ENCODE data around the gene GRID2IP. TPM values are rescaled to one million over a fixed set of nuclear protein-coding genes. Genes with fewer than 3 reads are reported as not detected.

The GRID2IP gene
- total and polyA plus RNA-seq, 2 of the 8 experiments (the other 6 are each of a cell fraction or from before 2014, with no cell fraction given) = 0.80 to 1.3 TPM

DNA sequence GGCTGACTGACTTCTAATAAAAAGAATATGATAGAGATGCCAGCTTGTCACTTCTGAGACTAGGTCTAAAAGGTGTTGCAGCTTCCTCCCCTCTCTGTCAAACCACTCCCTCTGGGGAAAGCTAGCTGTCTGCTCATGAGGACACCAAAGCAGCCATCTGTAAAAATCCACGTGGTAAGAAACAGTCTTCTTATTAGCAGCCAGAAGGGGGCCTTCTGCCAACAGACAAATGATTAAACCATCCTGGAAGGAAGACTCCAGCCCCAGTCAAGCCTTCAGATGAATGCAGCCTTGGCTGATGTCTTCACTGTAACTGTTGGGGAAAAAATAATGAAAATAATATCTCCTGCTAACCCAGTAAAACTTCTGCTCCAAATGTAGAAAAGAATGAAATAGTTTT lies 61.6 kb downstream of the GRID2IP start:
- no peak overlapping the region for H2BK15ac ChIP-seq (ENCODE audit: low read length)
- no peaks in the 10 kb centered on the region for H3K79me1 ChIP-seq (ENCODE audit: low read depth, low read length)
- H3K36me3 ChIP-seq (ENCODE audit: control insufficient read depth in 2 of 4, insufficient read depth in 4 of 4, low read length in 3 of 4) = no peaks in the 10 kb centered on the region
- H3K9ac ChIP-seq (replicated peaks in 1 of 4; ENCODE audit: extremely low read depth in 1 of 4, low read depth in 3 of 4, low read length in 3 of 4) = no peak overlapping the region
- H4K91ac ChIP-seq (replicated peaks; ENCODE audit: insufficient read length, low read length) = no peak overlapping the region
- no peak overlapping the region for H4K8ac ChIP-seq (ENCODE audit: extremely low read depth, insufficient read depth, low read length)
- no peak overlapping the region for H2AK5ac ChIP-seq (ENCODE audit: low read depth, low read length)
- H3K23me2 ChIP-seq (ENCODE audit: low read depth, low read length) = no peaks in the 10 kb centered on the region
- no peak overlapping the region for H3K18ac ChIP-seq (ENCODE audit: extremely low read depth, low read length)
- no peak for FAIRE-seq
- POLR2A ChIA-PET (ENCODE audit: partially characterized antibody) = interaction anchor here (1.5 to 1.7 kb wide), 2 partner anchors 8 to 9 kb away, joined by 4 to 6 read pairs; no protein-coding TSS in a partner anchor
- H2BK12ac ChIP-seq (ENCODE audit: low read depth, low read length) = no peak overlapping the region
- no peak overlapping the region for H2BK5ac ChIP-seq (ENCODE audit: low read depth, low read length)
- H3K4me1 ChIP-seq (replicated peaks in 1 of 4; ENCODE audit: control insufficient read depth in 3 of 4, insufficient read depth in 4 of 4, low read length in 3 of 4) = peaks cover 0 to under 1% (median 0%) of the 10 kb centered on the region in 4 experiments; a peak in 1 of 7 replicates
- H3K27me3 ChIP-seq (replicated peaks in 1 of 4; ENCODE audit: control insufficient read depth in 3 of 4, extremely low read depth in 1 of 4, insufficient read depth in 3 of 4, low read length in 3 of 4) = peaks cover 0 to 3% (median 0%) of the 10 kb centered on the region in 4 experiments; a peak in 1 of 7 replicates
- H3K4me3 ChIP-seq (ENCODE audit: extremely low read depth in 1 of 4, insufficient read depth in 2 of 4, low read depth in 3 of 4, low read length in 4 of 4) = no peak overlapping the region
- H4K20me1 ChIP-seq (replicated peaks in 1 of 2; ENCODE audit: control insufficient read depth in 1 of 2, insufficient read depth in 2 of 2, low read length in 2 of 2) = no peaks in the 10 kb centered on the region
- no peak overlapping the region for H3K27ac ChIP-seq (ENCODE audit: low read depth, low read length)
- no peak overlapping the region for H3K56ac ChIP-seq (replicated peaks; ENCODE audit: insufficient read length, low read depth, low read length)
- WGBS, 2 experiments (ENCODE audit: extremely low coverage in 1 of 2, insufficient coverage in 1 of 2, insufficient read length in 1 of 2, insufficient replicate concordance in 2 of 2, low coverage in 1 of 2, low lambda C conversion rate in 2 of 2, missing lambda C conversion rate in 1 of 2) = 52% methylated on average over 1 of the region's 1 CpG; no CpG with 5 or more reads in 1 of the 2 experiments
- H2BK120ac ChIP-seq (replicated peaks; ENCODE audit: low read depth, low read length) = no peak overlapping the region
- H3K4ac ChIP-seq (replicated peaks; ENCODE audit: insufficient read length, low read depth, low read length) = no peak overlapping the region
- no peak overlapping the region for H3K4me2 ChIP-seq (ENCODE audit: insufficient read depth in 1 of 2, low read depth in 2 of 2, low read length in 2 of 2)
- no peak overlapping the region for H2BK20ac ChIP-seq (ENCODE audit: low read length)
- no peak overlapping the region for H4K5ac ChIP-seq (ENCODE audit: insufficient read length, low read depth, low read length)
- peaks cover 0 to 5% of the 10 kb centered on the region in 2 experiments; a peak in 2 of 4 replicates for H3K9me3 ChIP-seq (ENCODE audit: insufficient read depth in 2 of 2, low read depth in 1 of 2, low read length in 1 of 2)
- no peak overlapping the region for H3K23ac ChIP-seq (ENCODE audit: insufficient read length)
- CTCF ChIA-PET (ENCODE audit: partially characterized antibody) = interaction anchor here (1.0 to 1.4 kb wide), 2 partner anchors 22 to 73 kb away, joined by 3 read pairs; no protein-coding TSS in a partner anchor
- H2AFZ ChIP-seq (ENCODE audit: low read length) = no peak overlapping the region
- no peaks in the 10 kb centered on the region for H3K79me2 ChIP-seq (ENCODE audit: control insufficient read depth in 1 of 2, insufficient read depth in 2 of 2, low read length in 2 of 2)
- no peak for DNase-seq (ENCODE audit: low read depth in 1 of 2, low spot score in 2 of 2)
- no peak overlapping the region for H3K14ac ChIP-seq (ENCODE audit: insufficient read length)
- TF ChIP-seq, protein P1, sequence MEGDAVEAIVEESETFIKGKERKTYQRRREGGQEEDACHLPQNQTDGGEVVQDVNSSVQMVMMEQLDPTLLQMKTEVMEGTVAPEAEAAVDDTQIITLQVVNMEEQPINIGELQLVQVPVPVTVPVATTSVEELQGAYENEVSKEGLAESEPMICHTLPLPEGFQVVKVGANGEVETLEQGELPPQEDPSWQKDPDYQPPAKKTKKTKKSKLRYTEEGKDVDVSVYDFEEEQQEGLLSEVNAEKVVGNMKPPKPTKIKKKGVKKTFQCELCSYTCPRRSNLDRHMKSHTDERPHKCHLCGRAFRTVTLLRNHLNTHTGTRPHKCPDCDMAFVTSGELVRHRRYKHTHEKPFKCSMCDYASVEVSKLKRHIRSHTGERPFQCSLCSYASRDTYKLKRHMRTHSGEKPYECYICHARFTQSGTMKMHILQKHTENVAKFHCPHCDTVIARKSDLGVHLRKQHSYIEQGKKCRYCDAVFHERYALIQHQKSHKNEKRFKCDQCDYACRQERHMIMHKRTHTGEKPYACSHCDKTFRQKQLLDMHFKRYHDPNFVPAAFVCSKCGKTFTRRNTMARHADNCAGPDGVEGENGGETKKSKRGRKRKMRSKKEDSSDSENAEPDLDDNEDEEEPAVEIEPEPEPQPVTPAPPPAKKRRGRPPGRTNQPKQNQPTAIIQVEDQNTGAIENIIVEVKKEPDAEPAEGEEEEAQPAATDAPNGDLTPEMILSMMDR (IDR thresholded peaks at IDR 0.05; ENCODE audit: control extremely low read depth in 1 of 3, insufficient read depth in 1 of 3, low read depth in 1 of 3, low read length in 3 of 3) = peak in 1 of 3 experiments; percentile 18; a peak in 1 of 4 replicates
- no peak for TF ChIP-seq SRF (IDR thresholded peaks at IDR 0.05; ENCODE audit: low read depth, low read length)
- no peak for TF ChIP-seq CHD1 (IDR thresholded peaks at IDR 0.05; ENCODE audit: low read depth, low read length)
- no peak for TF ChIP-seq POLR2AphosphoS5 (IDR thresholded peaks at IDR 0.05; ENCODE audit: low read depth, low read length)
- no peak for TF ChIP-seq GABPA (IDR thresholded peaks at IDR 0.05; ENCODE audit: borderline replicate concordance, insufficient read depth, low read length)
- TF ChIP-seq BCL11A (IDR thresholded peaks at IDR 0.05; ENCODE audit: low read depth in 2 of 2, low read length in 2 of 2) = no peak
- no peak for TF ChIP-seq JUND (IDR thresholded peaks at IDR 0.05; ENCODE audit: low read length)
- TF ChIP-seq KDM1A (IDR thresholded peaks at IDR 0.05; ENCODE audit: borderline replicate concordance, low read length) = no peak
- TF ChIP-seq EGR1 (IDR thresholded peaks at IDR 0.05; ENCODE audit: borderline replicate concordance, low read depth, low read length) = no peak
- no peak for TF ChIP-seq PHF8 (conservative IDR thresholded peaks at IDR 0.05; ENCODE audit: low read depth, low read length)
- TF ChIP-seq POU5F1 (IDR thresholded peaks at IDR 0.05; ENCODE audit: low read depth, low read length) = no peak
- TF ChIP-seq TAF1 (IDR thresholded peaks at IDR 0.05; ENCODE audit: low read depth, low read length) = no peak
